CD8-positive, alpha-beta memory T cell (primary cell): ENCODE data around the gene MFSD6. TPM values are rescaled to one million over a fixed set of nuclear protein-coding genes. Genes with fewer than 3 reads are reported as not detected.

ENCODE experiments used
- CTCF ChIA-PET: fragments of 350-600 bp; sonication (Branson Sonifier 250); formaldehyde crosslinking; loops from one replicate; lab custom pipeline; 2021; ENCODE audit warnings: antibody characterized with exemption; lab: Charles Lee
- POLR2A ChIA-PET: fragments of 350-600 bp; sonication (Branson Sonifier 250); formaldehyde crosslinking; loops from one replicate; lab custom pipeline; 2021; ENCODE audit warnings: antibody characterized with exemption; lab: Charles Lee
- DNase-seq, 5 donors: peaks; one replicate each; pipeline versions ENCODE4 v3.0.0 to v3.0.0-alpha.2; 2020 to 2022; ENCODE audit warnings: mixed read lengths in 1 of 5
- H3K27ac ChIP-seq: one replicate; pipeline ENCODE4 v1.7.0; 2013; ENCODE audit warnings: low read depth, mild to moderate bottlenecking, low read length, moderate library complexity
- H3K27me3 ChIP-seq: 2 replicates; pipeline ENCODE4 v1.7.0; 2013; ENCODE audit warnings: low read length, mild to moderate bottlenecking; ENCODE audit not compliant: insufficient read depth, poor library complexity, severe bottlenecking
- H3K36me3 ChIP-seq: 2 replicates; pipeline ENCODE4 v1.7.0; 2013; ENCODE audit warnings: mild to moderate bottlenecking, low read length, moderate library complexity; ENCODE audit not compliant: insufficient read depth
- H3K4me1 ChIP-seq: 2 replicates; pipeline ENCODE4 v1.7.0; 2013; ENCODE audit warnings: mild to moderate bottlenecking, low read length, moderate library complexity; ENCODE audit not compliant: insufficient read depth
- H3K4me3 ChIP-seq: 2 replicates; pipeline ENCODE4 v1.7.0; 2013; ENCODE audit warnings: mild to moderate bottlenecking, low read length
- H3K9me3 ChIP-seq: 2 replicates; pipeline ENCODE4 v1.7.0; 2013; ENCODE audit warnings: mild to moderate bottlenecking, low read length
- H3K27ac Mint-ChIP-seq, 8 donors: one replicate each; pipeline ENCODE4 v1.8.0; 2020 to 2021; ENCODE audit warnings: mixed read lengths in 8 of 8, mild to moderate bottlenecking in 6 of 8, inconsistent platforms in 3 of 8, moderate library complexity in 3 of 8
- H3K27me3 Mint-ChIP-seq, 2 donors: one replicate each; pipeline ENCODE4 v1.8.0; 2020 to 2021; ENCODE audit warnings: mixed read lengths in 2 of 2, mild to moderate bottlenecking in 1 of 2, moderate library complexity in 1 of 2
- H3K36me3 Mint-ChIP-seq, 3 donors: one replicate each; pipeline ENCODE4 v1.8.0; 2020 to 2021; ENCODE audit warnings: mixed read lengths in 3 of 3, inconsistent platforms in 1 of 3, mild to moderate bottlenecking in 1 of 3
- H3K4me1 Mint-ChIP-seq, 3 donors: one replicate each; pipeline ENCODE4 v1.8.0; 2020 to 2021; ENCODE audit warnings: mixed read lengths in 3 of 3, inconsistent platforms in 1 of 3, mild to moderate bottlenecking in 1 of 3
- H3K4me3 Mint-ChIP-seq, 7 donors: one replicate each; pipeline ENCODE4 v1.8.0; 2020 to 2021; ENCODE audit warnings: mixed read lengths in 7 of 7, mild to moderate bottlenecking in 6 of 7, moderate library complexity in 4 of 7, inconsistent platforms in 2 of 7
- H3K9me3 Mint-ChIP-seq, 5 donors: one replicate each; pipeline ENCODE4 v1.8.0; 2020 to 2022; ENCODE audit warnings: mixed read lengths in 5 of 5, mild to moderate bottlenecking in 3 of 5, moderate library complexity in 2 of 5, inconsistent platforms in 1 of 5
- polyA plus RNA-seq: library from polyadenylated mRNA; unstranded; fragments of 300-500 nt; fragmentation: Illumina TruSeq; gene quantifications from one replicate; pipeline ENCODE4 v1.2.3, GENCODE V29; 2021
- total RNA-seq, 2 experiments: library from RNA; stranded (reverse); gene quantifications; one replicate each; pipeline ENCODE4 v1.2.3, GENCODE V29; 2021

The MFSD6 gene
- total and polyA plus RNA-seq, 3 experiments from 2014 or later = 31.8 to 65.7 (median 64.9) TPM

DNA sequence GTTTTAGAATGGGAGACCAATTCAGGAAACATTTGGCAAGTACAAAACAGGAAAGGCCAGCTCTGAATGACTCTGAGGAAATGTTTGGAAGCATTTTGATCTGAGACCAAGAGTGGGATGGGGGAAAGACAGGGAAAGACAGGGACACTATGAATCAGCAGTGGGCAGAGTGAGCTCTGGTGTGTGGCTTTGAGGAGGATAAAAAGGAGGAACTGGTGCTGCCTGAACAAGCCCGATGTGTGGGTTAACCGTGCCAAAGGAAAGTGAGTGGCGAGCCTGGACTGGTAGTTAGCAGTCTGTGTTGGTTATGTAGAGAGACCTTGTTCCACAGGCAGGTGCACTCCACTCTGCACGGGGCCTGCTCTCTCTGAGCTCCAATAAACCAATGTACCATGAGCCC is 5.3 kb downstream of the MFSD6 start:
- POLR2A ChIA-PET = no interaction called here
- Histone ChIP-seq H3K36me3 (no peaks in the 10 kb centered on the region), H3K4me3 (no peak overlapping the region), H3K4me1 (peaks cover 76% of the 10 kb centered on the region), H3K27ac (no peak overlapping the region), H3K27me3 (no peaks in the 10 kb centered on the region), H3K9me3 (no peaks in the 10 kb centered on the region)
- peak overlapping the region; percentile 22 to 78 (median 49) for H3K27ac Mint-ChIP-seq
- CTCF ChIA-PET = interaction anchor here (0.9 kb wide), 1 partner anchor 37 kb away, joined by 3 read pairs; no protein-coding TSS in a partner anchor
- no peak for DNase-seq
- H3K27me3 Mint-ChIP-seq = no peaks in the 10 kb centered on the region
- peaks cover 77 to 89% (median 89%) of the 10 kb centered on the region in 3 donors for H3K4me1 Mint-ChIP-seq
- H3K4me3 Mint-ChIP-seq = peak overlapping the region in 6 of 7 donors; percentile 5 to 54 (median 20)
- H3K36me3 Mint-ChIP-seq = peaks cover 0 to 20% (median 3%) of the 10 kb centered on the region in 3 donors
- no peaks in the 10 kb centered on the region for H3K9me3 Mint-ChIP-seq

DNA sequence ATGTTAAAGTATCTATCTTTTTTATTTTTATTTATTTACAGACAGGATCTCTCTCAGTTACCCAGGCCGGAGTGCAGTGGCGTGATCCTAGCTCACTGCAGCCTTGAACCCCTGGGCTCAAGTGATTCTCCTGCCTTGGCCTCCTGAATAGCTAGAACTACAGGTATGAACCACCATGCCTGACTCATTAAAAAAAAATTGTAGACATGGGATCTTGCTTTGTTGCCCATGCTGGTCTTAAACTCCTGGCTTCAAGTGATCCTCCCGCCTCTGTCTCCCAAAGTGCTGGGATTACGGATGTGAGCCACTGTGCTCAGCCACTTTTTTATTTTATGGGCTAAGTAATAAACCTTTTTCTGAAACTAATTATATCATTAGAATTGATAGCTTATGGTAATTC is 7.1 kb downstream of the MFSD6 start:
- Histone ChIP-seq H3K27me3 (no peaks in the 10 kb centered on the region), H3K4me1 (peaks cover 75% of the 10 kb centered on the region), H3K27ac (no peak overlapping the region), H3K36me3 (no peaks in the 10 kb centered on the region), H3K9me3 (no peaks in the 10 kb centered on the region), H3K4me3 (no peak overlapping the region)
- Mint-ChIP-seq H3K9me3 (no peaks in the 10 kb centered on the region), H3K27me3 (no peaks in the 10 kb centered on the region), H3K4me3 (peak overlapping the region in 2 of 7 donors; percentile 16 to 70), H3K27ac (peak overlapping the region; percentile 48 to 95 (median 85)), H3K36me3 (peaks cover 0 to 27% (median 13%) of the 10 kb centered on the region in 3 donors), H3K4me1 (peaks cover 78 to 94% (median 93%) of the 10 kb centered on the region in 3 donors)
- no peak for DNase-seq
- ChIA-PET POLR2A (interaction anchor here (1.0 kb wide), 1 partner anchor 8 kb away, joined by 4 read pairs; no protein-coding TSS in a partner anchor), CTCF (interaction anchor here (1.4 to 1.8 kb wide), 2 partner anchors 8 to 265 kb away, joined by 5 read pairs; no protein-coding TSS in a partner anchor)

DNA sequence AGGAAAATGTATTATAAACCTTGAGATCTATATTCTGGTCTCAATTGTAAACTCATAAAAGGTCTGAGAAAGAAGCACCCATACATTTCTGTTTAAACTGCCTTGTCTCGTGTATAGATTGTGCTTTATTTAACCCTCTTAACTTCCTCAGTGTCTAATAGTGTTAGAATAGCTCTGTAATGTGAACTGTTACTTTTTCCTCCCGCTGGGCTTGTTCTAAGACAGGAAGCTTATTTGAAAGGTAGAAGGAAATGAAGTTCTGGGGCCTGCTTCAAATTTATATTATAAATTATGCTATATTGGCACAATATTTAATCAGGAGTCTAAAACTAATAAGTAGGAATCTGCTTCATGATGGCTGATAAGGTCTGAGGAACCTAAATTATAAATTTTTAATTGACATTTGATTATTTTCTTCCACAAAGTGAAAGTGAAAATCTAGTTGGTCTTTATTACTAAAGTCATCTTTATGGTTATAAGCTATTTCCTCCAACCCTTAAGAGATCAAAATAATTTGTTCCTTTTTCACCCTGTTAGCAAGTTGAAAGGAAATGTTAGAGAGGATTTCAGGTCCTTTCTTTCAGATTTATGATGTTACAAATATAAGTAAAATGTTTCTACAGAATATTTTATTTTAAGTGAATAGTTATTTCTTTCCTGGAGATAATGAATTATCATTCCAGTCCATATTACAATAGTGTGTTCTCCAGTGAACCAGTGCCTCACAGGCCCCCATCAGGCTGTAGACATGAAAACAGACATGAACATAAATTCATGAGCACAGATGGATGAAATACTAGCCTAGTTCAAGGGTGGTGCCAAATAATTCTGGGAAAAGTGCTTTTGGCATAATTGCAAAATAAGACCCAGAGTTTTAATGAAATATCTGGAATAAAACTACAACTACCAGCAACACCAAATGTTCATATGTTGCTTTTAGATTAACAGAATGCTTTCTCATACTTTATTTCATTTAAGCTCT is 7.9 kb downstream of the MFSD6 start:
- peaks cover 82 to 97% (median 96%) of the 10 kb centered on the region in 3 donors for H3K4me1 Mint-ChIP-seq

DNA sequence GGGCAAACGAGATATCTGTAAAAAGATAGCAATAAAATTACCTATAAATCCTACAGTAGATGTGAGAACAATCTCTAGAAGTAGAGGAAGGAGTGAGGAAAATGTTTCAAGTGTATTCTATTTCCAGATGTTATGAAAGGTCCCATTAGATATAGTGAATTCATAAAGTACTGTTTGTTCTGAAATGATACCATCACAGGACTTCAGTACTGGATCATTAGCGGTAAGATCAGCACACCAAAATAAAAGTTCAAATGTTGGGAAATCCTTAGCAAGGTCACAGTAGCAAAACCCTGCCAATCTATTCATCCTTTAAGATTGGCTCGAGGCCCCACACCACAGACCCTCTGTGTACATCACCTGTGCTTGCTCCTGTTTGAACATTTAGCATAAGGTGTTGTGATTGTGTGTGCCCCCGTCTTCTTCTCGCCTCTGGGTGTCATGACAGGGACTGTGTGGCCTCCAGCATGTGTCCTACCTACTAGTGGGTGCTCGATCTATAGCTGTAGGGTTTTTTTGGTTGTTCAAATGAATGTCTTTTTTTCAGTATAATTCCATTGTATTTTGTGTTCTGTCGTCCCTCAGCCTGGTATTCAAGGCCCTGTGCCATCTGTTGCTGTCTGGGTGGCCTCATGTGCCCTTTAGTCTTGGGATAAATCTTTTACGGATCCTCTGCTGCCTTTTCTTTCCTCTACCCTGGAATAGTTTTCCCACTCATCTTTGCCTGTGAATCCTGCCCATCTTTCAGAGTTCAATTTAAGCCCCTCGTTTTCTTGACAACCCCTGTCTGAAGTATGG is 9.1 kb downstream of the MFSD6 start:
- H3K9me3 ChIP-seq = no peaks in the 10 kb centered on the region
- Mint-ChIP-seq H3K9me3 (no peaks in the 10 kb centered on the region), H3K36me3 (peaks cover 0 to 34% (median 16%) of the 10 kb centered on the region in 3 donors), H3K27ac (peak overlapping the region; percentile 49 to 94 (median 84)), H3K4me1 (peaks cover 83 to 97% (median 96%) of the 10 kb centered on the region in 3 donors), H3K4me3 (peak overlapping the region in 1 of 7 donors; percentile 64), H3K27me3 (no peaks in the 10 kb centered on the region)
- POLR2A ChIA-PET = no interaction called here
- H3K4me3 ChIP-seq = no peak overlapping the region
- CTCF ChIA-PET = interaction anchor here (1.8 kb wide), 1 partner anchor 10 kb away, joined by 5 read pairs; no protein-coding TSS in a partner anchor
- peaks cover 64% of the 10 kb centered on the region for H3K4me1 ChIP-seq
- H3K27me3 ChIP-seq = no peaks in the 10 kb centered on the region
- no peak for DNase-seq
- no peak overlapping the region for H3K27ac ChIP-seq
- H3K36me3 ChIP-seq = no peaks in the 10 kb centered on the region

More for the DNA sequence above, 7.9 kb downstream of the MFSD6 start:
- DNase-seq = no peak
- H3K27me3 ChIP-seq = no peaks in the 10 kb centered on the region
- CTCF ChIA-PET = interaction anchor here (1.4 to 1.8 kb wide), 2 partner anchors 9 to 264 kb away, joined by 5 read pairs; no protein-coding TSS in a partner anchor
- peaks cover 0 to 31% (median 15%) of the 10 kb centered on the region in 3 donors for H3K36me3 Mint-ChIP-seq
- no peaks in the 10 kb centered on the region for H3K27me3 Mint-ChIP-seq
- no peaks in the 10 kb centered on the region for H3K9me3 Mint-ChIP-seq
- no peak overlapping the region for H3K4me3 ChIP-seq
- POLR2A ChIA-PET = interaction anchor here (0.8 to 1.0 kb wide), 3 partner anchors 9 to 118 kb away, joined by 3 to 4 read pairs (median 3); no protein-coding TSS in a partner anchor
- H3K4me1 ChIP-seq = peaks cover 71% of the 10 kb centered on the region
- H3K36me3 ChIP-seq = no peaks in the 10 kb centered on the region
- peak overlapping the region; percentile 4 to 83 (median 62) for H3K4me3 Mint-ChIP-seq
- no peaks in the 10 kb centered on the region for H3K9me3 ChIP-seq
- H3K27ac Mint-ChIP-seq = peak overlapping the region; percentile 63 to 95 (median 85)
- no peak overlapping the region for H3K27ac ChIP-seq

DNA sequence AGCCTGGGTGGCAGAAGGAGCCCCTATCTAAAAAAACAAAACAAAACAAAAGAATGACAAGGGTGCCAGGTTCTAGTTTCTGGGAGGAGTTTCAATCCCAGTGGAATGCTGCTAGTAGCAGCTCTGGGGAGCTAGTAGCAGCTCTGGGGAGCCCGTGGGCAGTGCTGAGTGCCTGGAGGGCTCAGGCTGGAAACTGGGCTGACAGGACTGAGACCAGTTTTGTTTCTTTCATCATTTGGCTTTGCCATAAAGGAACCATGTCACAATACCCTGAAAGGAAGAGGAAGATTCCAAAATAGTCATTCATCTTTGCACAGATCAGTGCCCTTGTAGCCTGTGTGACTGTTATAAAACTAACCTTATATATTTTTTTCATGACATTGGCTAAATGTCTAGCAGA is 10.6 kb downstream of the MFSD6 start:
- Histone ChIP-seq H3K36me3 (no peaks in the 10 kb centered on the region), H3K27ac (no peak overlapping the region), H3K27me3 (no peaks in the 10 kb centered on the region), H3K4me3 (no peak overlapping the region), H3K4me1 (peaks cover 51% of the 10 kb centered on the region), H3K9me3 (no peaks in the 10 kb centered on the region)
- Mint-ChIP-seq H3K27me3 (no peaks in the 10 kb centered on the region), H3K36me3 (peaks cover 0 to 40% (median 17%) of the 10 kb centered on the region in 3 donors), H3K9me3 (no peaks in the 10 kb centered on the region), H3K4me3 (peak overlapping the region in 1 of 7 donors; percentile 48), H3K4me1 (peaks cover 82 to 96% (median 96%) of the 10 kb centered on the region in 3 donors), H3K27ac (peak overlapping the region in 1 of 8 donors; percentile 84)
- CTCF ChIA-PET = no interaction called here
- DNase-seq = no peak
- POLR2A ChIA-PET = no interaction called here

DNA sequence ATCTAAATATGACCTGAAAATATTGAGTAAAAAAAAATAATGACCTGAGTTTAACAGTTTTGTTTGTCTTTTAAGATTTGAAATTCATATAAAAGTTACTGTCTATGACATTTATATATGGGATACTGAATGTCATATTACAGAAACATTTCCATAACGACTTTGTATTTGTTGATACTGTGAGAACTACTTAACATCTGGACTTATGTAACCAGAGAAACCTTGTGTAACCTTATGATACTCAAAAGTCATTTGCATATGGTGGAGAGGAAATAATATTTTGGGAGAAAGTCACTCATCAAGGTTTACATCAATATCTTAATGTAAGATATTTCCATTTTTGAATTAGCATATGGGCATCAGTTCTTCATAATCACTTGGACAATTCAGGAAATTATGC is 12.6 kb downstream of the MFSD6 start:
- ChIA-PET CTCF (no interaction called here), POLR2A (no interaction called here)
- H3K4me3 ChIP-seq = no peak overlapping the region
- H3K27ac Mint-ChIP-seq = peak overlapping the region in 2 of 8 donors; percentile 1 to 44
- no peaks in the 10 kb centered on the region for H3K27me3 Mint-ChIP-seq
- no peaks in the 10 kb centered on the region for H3K36me3 ChIP-seq
- H3K27me3 ChIP-seq = no peaks in the 10 kb centered on the region
- no peak for DNase-seq
- peaks cover 84 to 96% (median 95%) of the 10 kb centered on the region in 3 donors for H3K4me1 Mint-ChIP-seq
- H3K4me3 Mint-ChIP-seq = no peak overlapping the region
- H3K9me3 Mint-ChIP-seq = no peaks in the 10 kb centered on the region
- H3K27ac ChIP-seq = no peak overlapping the region
- H3K4me1 ChIP-seq = peaks cover 34% of the 10 kb centered on the region
- no peaks in the 10 kb centered on the region for H3K9me3 ChIP-seq
- peaks cover 0 to 48% (median 19%) of the 10 kb centered on the region in 3 donors for H3K36me3 Mint-ChIP-seq

DNA sequence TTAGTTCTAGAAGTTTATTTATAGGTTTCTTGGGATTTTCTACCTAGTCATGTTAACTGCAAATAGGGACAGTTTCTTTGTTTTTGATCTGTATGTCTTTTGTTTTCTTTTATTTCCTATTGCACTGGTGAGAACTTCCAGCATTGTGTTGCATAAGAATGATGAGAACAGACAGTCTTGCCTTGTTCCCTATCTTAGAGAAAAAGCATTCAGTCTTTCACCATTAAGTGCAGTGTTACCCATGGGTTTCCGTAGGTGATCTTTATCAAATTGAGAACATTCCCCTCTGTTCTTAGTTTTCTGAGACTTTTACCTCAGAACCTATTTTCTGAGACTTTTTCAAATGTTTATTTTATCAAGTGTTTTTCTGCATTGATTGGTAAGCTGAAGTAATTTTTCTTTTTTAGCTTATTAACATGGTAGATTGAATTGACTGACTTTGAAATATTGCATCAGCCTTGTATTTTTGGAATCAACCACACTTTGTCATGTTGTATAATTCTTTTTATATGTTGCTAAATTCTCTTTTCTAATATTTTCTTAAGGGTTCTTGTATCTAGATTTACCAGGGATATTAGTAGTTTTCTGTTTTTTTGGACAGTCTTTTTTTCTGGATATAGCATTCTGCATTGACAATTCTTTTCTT is 17.2 kb downstream of the MFSD6 start:
- Mint-ChIP-seq H3K9me3 (no peaks in the 10 kb centered on the region), H3K36me3 (peaks cover 11 to 50% (median 27%) of the 10 kb centered on the region in 3 donors), H3K4me3 (peak overlapping the region in 2 of 7 donors; percentile 27 to 40), H3K4me1 (peaks cover 72 to 82% (median 82%) of the 10 kb centered on the region in 3 donors), H3K27me3 (no peaks in the 10 kb centered on the region), H3K27ac (peak overlapping the region in 3 of 8 donors; percentile 15 to 67 (median 33))
- Histone ChIP-seq H3K4me1 (peaks cover 6% of the 10 kb centered on the region), H3K4me3 (no peak overlapping the region), H3K36me3 (no peaks in the 10 kb centered on the region), H3K27ac (no peak overlapping the region), H3K9me3 (no peaks in the 10 kb centered on the region), H3K27me3 (no peaks in the 10 kb centered on the region)
- POLR2A ChIA-PET = interaction anchor here (0.7 kb wide), 1 partner anchor 22 kb away, joined by 3 read pairs; no protein-coding TSS in a partner anchor
- CTCF ChIA-PET = interaction anchor here (0.9 kb wide), 1 partner anchor 8 kb away, joined by 3 read pairs; no protein-coding TSS in a partner anchor
- no peak for DNase-seq
